Cardiac muscle cell (in vitro differentiated cells and primary cell): ENCODE results near the gene ETNK2. TPM values are rescaled to one million over a fixed set of nuclear protein-coding genes. Genes with fewer than 3 reads are reported as not detected.
A peak's percentile ranks its signal among the peaks of the same experiment; 100 is the strongest.

ENCODE experiments used
- DNase-seq, 2 donors: peaks; one replicate each; pipeline versions ENCODE4 v3.0.0 to v3.0.0-alpha.2; 2010 to 2017; ENCODE audit warnings: low read depth in 1 of 2, low spot score in 1 of 2
- H3K27ac ChIP-seq: fragments of 200-600 bp; sonication (generic); 2 replicates; pipeline ENCODE4 v1.5.1; 2016
- H3K27me3 ChIP-seq: fragments of 200-600 bp; sonication (generic); 2 replicates; pipeline ENCODE4 v1.6.0; 2016; ENCODE audit warnings: control low read depth
- H3K36me3 ChIP-seq: fragments of 200-600 bp; sonication (generic); 2 replicates; pipeline ENCODE4 v1.5.1; 2016; ENCODE audit warnings: control low read depth
- H3K4me1 ChIP-seq: fragments of 200-600 bp; sonication (generic); 2 replicates; pipeline ENCODE4 v1.8.1; 2017; ENCODE audit warnings: low read depth, mild to moderate bottlenecking, mixed run types
- H3K4me3 ChIP-seq: fragments of 200-600 bp; sonication (generic); 2 replicates; pipeline ENCODE4 v1.5.1; 2016; ENCODE audit warnings: mild to moderate bottlenecking
- H3K9me3 ChIP-seq: fragments of 200-600 bp; sonication (generic); 2 replicates; pipeline ENCODE4 v1.5.1; 2017; ENCODE audit warnings: low read depth, mild to moderate bottlenecking, control low read depth
- polyA plus RNA-seq: library from polyadenylated mRNA; unstranded; fragments of >200 nt; fragmentation: Nextera tagmentation; extraction: Ambion mirVana; gene quantifications from 2 replicates; pipeline ENCODE4 v1.2.1, GENCODE V29; 2016
- total RNA-seq: library from RNA; depleted of rRNA; stranded (reverse); fragments of >200 nt; gene quantifications from 2 replicates; pipeline ENCODE4 v1.2.3, GENCODE V29; 2016
- TF ChIP-seq, protein P1 (sequence below): IDR thresholded peaks from 2 replicates; pipeline ENCODE4 v1.5.1; 2012; ENCODE audit warnings: low read depth, mild to moderate bottlenecking, low read length

Gene ETNK2
- 24.7 and 30.4 TPM in 2 replicates for total RNA-seq
- polyA plus RNA-seq: 18.0 and 29.9 TPM in 2 replicates

DNA sequence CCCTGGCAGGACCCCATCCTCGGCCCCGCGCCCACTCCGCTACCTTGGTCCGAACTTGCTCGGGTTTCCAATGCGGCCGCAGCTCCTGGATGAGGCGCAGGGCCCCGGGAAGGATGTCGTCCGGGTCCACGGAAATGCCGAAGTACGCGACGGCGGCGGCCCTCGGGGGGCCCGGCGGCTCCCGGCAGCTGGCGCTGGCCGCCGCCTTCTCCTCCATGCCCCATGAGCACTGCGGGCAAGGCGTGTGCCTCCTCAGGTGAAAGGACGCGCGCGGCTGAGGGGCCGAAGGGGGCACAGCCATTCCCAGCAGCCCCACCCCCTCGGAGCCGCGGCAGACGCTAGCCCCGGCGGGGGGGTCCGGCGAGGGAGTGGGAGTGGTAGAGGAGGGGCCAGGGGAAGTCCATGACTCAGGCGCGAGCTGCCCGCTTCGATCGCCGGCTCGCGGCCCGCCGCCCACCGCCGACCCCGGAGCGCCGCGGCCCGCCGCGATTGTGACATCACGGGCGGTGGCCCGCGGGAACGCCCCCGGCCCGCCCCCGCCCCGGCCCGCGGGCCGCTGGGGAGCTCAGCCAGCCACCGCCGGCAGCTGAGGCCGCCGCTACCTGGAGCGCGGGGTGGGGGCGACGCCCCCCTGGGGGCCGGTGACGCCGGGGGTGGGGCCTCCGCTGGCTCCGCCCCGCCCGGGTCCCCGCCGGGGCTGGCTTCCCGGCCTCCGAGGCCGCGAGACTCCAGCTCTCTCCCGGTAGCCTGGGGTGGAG lies at the start of gene ETNK2:
Gene ETNK2 (minus strand): TSS at position 493 of the 758 bp plus-strand sequence. CDS start 192 bp downstream, at position 301.
- H3K27ac ChIP-seq: no peak within 1 kb of the TSS
- no peaks in the 10 kb centered on the region for H3K36me3 ChIP-seq
- no peaks in the 10 kb centered on the region for H3K27me3 ChIP-seq
- TF ChIP-seq, protein P1, sequence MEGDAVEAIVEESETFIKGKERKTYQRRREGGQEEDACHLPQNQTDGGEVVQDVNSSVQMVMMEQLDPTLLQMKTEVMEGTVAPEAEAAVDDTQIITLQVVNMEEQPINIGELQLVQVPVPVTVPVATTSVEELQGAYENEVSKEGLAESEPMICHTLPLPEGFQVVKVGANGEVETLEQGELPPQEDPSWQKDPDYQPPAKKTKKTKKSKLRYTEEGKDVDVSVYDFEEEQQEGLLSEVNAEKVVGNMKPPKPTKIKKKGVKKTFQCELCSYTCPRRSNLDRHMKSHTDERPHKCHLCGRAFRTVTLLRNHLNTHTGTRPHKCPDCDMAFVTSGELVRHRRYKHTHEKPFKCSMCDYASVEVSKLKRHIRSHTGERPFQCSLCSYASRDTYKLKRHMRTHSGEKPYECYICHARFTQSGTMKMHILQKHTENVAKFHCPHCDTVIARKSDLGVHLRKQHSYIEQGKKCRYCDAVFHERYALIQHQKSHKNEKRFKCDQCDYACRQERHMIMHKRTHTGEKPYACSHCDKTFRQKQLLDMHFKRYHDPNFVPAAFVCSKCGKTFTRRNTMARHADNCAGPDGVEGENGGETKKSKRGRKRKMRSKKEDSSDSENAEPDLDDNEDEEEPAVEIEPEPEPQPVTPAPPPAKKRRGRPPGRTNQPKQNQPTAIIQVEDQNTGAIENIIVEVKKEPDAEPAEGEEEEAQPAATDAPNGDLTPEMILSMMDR: no peak
- peak; percentile 50 to 67 for DNase-seq
- H3K9me3 ChIP-seq: no peaks in the 10 kb centered on the region
- H3K4me3 ChIP-seq: peak within 1 kb of the TSS; percentile 46
- no peaks in the 10 kb centered on the region for H3K4me1 ChIP-seq

DNA sequence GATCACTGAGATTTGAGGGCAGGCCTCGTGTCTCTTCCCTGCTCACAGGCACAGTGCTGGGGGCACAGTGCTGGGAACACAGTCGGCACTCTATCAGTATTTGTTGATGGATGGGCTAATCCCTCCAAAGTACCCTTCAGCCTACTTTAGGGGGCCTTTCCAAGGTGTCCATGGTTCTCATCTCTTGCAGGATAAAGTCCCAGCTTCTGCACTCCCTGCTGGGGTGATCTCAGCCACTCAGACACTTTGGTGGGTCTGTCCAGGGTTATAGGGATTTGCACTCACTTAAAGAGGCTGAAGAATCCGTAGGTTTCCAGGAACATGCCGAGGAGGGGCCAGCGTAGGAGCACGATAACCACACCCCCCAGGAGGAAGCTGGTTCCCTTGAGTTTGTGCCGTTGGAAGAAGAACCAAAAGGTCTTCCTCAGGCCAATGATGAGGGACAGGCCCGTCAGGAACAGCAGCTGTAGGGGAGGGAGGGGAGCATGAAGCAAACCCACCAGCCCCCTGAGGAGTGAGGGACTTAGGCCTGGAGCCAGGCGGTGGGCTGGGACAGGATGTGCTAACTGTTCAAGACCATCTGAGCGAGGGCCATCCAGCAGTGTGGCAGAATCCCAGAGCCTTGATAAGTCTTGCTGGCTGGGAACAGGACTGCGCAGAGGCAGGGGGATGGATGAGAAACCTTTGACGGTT lies 49.6 kb upstream of the ETNK2 start:
- no peak for DNase-seq
- H3K4me1 ChIP-seq: peaks cover 26% of the 10 kb centered on the region
- H3K4me3 ChIP-seq: no peak overlapping the region
- H3K36me3 ChIP-seq: no peaks in the 10 kb centered on the region
- no peaks in the 10 kb centered on the region for H3K9me3 ChIP-seq
- TF ChIP-seq, protein P1: no peak
- H3K27me3 ChIP-seq: peaks cover 19% of the 10 kb centered on the region
- H3K27ac ChIP-seq: peak overlapping the region; percentile 5

GRCh38 chr1:204199579-204199978 lies 47.7 kb upstream of the ETNK2 start:
- H3K4me3 ChIP-seq: no peak overlapping the region
- H3K4me1 ChIP-seq: peaks cover 26% of the 10 kb centered on the region
- no peak overlapping the region for H3K27ac ChIP-seq
- no peaks in the 10 kb centered on the region for H3K36me3 ChIP-seq
- DNase-seq: no peak
- TF ChIP-seq, protein P1: no peak
- H3K27me3 ChIP-seq: peaks cover 11% of the 10 kb centered on the region
- no peaks in the 10 kb centered on the region for H3K9me3 ChIP-seq

- TF ChIP-seq, protein P1: no peak
- no peaks in the 10 kb centered on the region for H3K9me3 ChIP-seq
- peak; percentile 52 to 54 for DNase-seq
- no peaks in the 10 kb centered on the region for H3K36me3 ChIP-seq
- H3K4me1 ChIP-seq: peaks cover 26% of the 10 kb centered on the region
- peaks cover 7% of the 10 kb centered on the region for H3K27me3 ChIP-seq
- H3K27ac ChIP-seq: peak overlapping the region; percentile 65
- no peak overlapping the region for H3K4me3 ChIP-seq
Observed at GRCh38 chr1:204198348-204199340, 46.8 kb upstream of the ETNK2 start.

GRCh38 chr1:204197068-204197467 lies 45.2 kb upstream of the ETNK2 start:
- peaks cover 26% of the 10 kb centered on the region for H3K4me1 ChIP-seq
- H3K9me3 ChIP-seq: no peaks in the 10 kb centered on the region
- no peak overlapping the region for H3K4me3 ChIP-seq
- no peak for DNase-seq
- H3K27me3 ChIP-seq: peaks cover 16% of the 10 kb centered on the region
- no peaks in the 10 kb centered on the region for H3K36me3 ChIP-seq
- H3K27ac ChIP-seq: no peak overlapping the region
- TF ChIP-seq, protein P1: no peak
